HCT116 (cell line): ENCODE results near the gene RIMS1. TPM values are rescaled to one million over a fixed set of nuclear protein-coding genes. Genes with fewer than 3 reads are reported as not detected.

Experiments used
- ATAC-seq: fragments of 200-7000 bp; cut with Tn5 transposase; 2 replicates; pipeline ENCODE4 v1.9.1; 2020; ENCODE audit warnings: mild to moderate bottlenecking, moderate library complexity
- BruUV-seq: library from RNA; stranded (reverse); fragments of 400-500 nt; replicated peaks from 2 replicates; lab custom pipeline; 2021; lab: Mats Ljungman, UMichigan
- CTCF ChIA-PET: fragments of 300-600 bp; sonication (Branson Sonifier 250); formaldehyde crosslinking; loops from one replicate; lab custom pipeline; 2021; ENCODE audit warnings: antibody characterized with exemption; lab: Charles Lee
- POLR2A ChIA-PET: fragments of 300-600, 350-600 bp; sonication (Branson Sonifier 250); formaldehyde crosslinking; loops from one replicate; lab custom pipeline; 2021; ENCODE audit warnings: antibody characterized with exemption; lab: Charles Lee
- RAD21 ChIA-PET, 2 experiments: fragments of 300-600 bp; sonication (Branson Sonifier 250); formaldehyde crosslinking; loops; one replicate each; lab custom pipeline; 2023; ENCODE audit warnings: low total read pairs in 2 of 2; ENCODE audit not compliant: uncharacterized antibody in 2 of 2, unreplicated experiment in 2 of 2, low non-redundant PET in 1 of 2; lab: Charles Lee
- DNase-seq: peaks from one replicate; pipeline ENCODE4 v3.0.0-alpha.2; 2010; ENCODE audit warnings: low read depth, low spot score
- H2AFZ ChIP-seq: fragments of 200-600 bp; shearing (Covaris generic), sonication (generic); 2 replicates; pipeline ENCODE4 v1.6.1; 2017; ENCODE audit warnings: low read depth, mixed run types, mixed read lengths, antibody characterized with exemption, low read length; ENCODE audit not compliant: poor library complexity, severe bottlenecking
- H3K27ac ChIP-seq: 2 replicates; pipeline ENCODE4 v1.5.1; 2012; ENCODE audit warnings: low read depth, low read length
- H3K27me3 ChIP-seq: fragments of 200-600 bp; sonication (generic); 2 replicates; pipeline ENCODE4 v1.6.1; 2016; ENCODE audit warnings: mixed run types, low read length, mixed read lengths; ENCODE audit not compliant: insufficient read depth
- H3K36me3 ChIP-seq, 2 experiments: fragments of 200-500 bp in 1 of 2; fragments of 200-600 bp in 1 of 2; sonication (Bioruptor generic) in 1 of 2; sonication (generic) in 1 of 2; 2 replicates each; pipeline versions ENCODE4 v1.5.1 to v1.6.1; 2014 to 2016; ENCODE audit warnings: low read length in 2 of 2, inconsistent platforms in 1 of 2, mixed read lengths in 1 of 2, mixed run types in 1 of 2; ENCODE audit not compliant: insufficient read depth in 2 of 2, control insufficient read depth in 1 of 2
- H3K4me1 ChIP-seq, 2 experiments: fragments of 200-600 bp in 1 of 2; sonication (generic) in 1 of 2; 2 replicates each; pipeline versions ENCODE4 v1.5.1 to v1.6.1; 2012 to 2017; ENCODE audit warnings: low read length in 2 of 2, inconsistent platforms in 1 of 2, mild to moderate bottlenecking in 1 of 2, mixed read lengths in 1 of 2, mixed run types in 1 of 2, moderate library complexity in 1 of 2; ENCODE audit not compliant: insufficient read depth in 2 of 2, control insufficient read depth in 1 of 2
- H3K4me2 ChIP-seq: fragments of 200-600 bp; sonication (generic); 2 replicates; pipeline ENCODE4 v1.6.1; 2017; ENCODE audit warnings: mixed run types, low read length, mixed read lengths
- H3K4me3 ChIP-seq, 2 experiments: fragments of 200-600 bp in 1 of 2; sonication (generic) in 1 of 2; replicated peaks in 1 of 2; 2 replicates each; pipeline ENCODE4 v1.5.1; 2011 to 2016; ENCODE audit warnings: low read length in 2 of 2, control low read depth in 1 of 2, low read depth in 1 of 2, mild to moderate bottlenecking in 1 of 2, mixed read lengths in 1 of 2, mixed run types in 1 of 2
- H3K79me2 ChIP-seq: fragments of 200-600 bp; sonication (generic); 2 replicates; pipeline ENCODE4 v1.6.1; 2017; ENCODE audit warnings: mild to moderate bottlenecking, mixed run types, low read length, moderate library complexity, mixed read lengths; ENCODE audit not compliant: insufficient read depth
- H3K9ac ChIP-seq: fragments of 200-600 bp; sonication (generic); 2 replicates; pipeline ENCODE4 v1.6.1; 2016; ENCODE audit warnings: low read length, mixed read lengths
- H3K9me2 ChIP-seq: fragments of 200-600 bp; sonication (generic), shearing (Covaris generic); 2 replicates; pipeline ENCODE4 v1.6.1; 2017; ENCODE audit warnings: mixed run types, mild to moderate bottlenecking, moderate library complexity; ENCODE audit not compliant: insufficient read depth
- H3K9me3 ChIP-seq, 2 experiments: fragments of 200-500 bp in 1 of 2; fragments of 200-600 bp in 1 of 2; sonication (Bioruptor generic) in 1 of 2; sonication (generic) in 1 of 2; 2 replicates each; pipeline ENCODE4 v1.6.1; 2014 to 2017; ENCODE audit warnings: low read length in 2 of 2, mixed read lengths in 2 of 2, inconsistent platforms in 1 of 2, low read depth in 1 of 2, mild to moderate bottlenecking in 1 of 2, mixed run types in 1 of 2, moderate library complexity in 1 of 2; ENCODE audit not compliant: control insufficient read depth in 1 of 2, insufficient read depth in 1 of 2
- H4K20me1 ChIP-seq: fragments of 200-600 bp; sonication (generic), shearing (Covaris generic); 2 replicates; pipeline ENCODE4 v1.6.1; 2017; ENCODE audit warnings: mixed run types, mild to moderate bottlenecking, moderate library complexity; ENCODE audit not compliant: insufficient read depth
- ATF3 ChIP-seq: IDR thresholded peaks from 2 replicates; pipeline ENCODE4 v1.6.1; 2012
- CBX3 ChIP-seq: IDR thresholded peaks from 2 replicates; pipeline ENCODE4 v1.6.1; 2012; ENCODE audit warnings: low read depth
- EGR1 ChIP-seq: IDR thresholded peaks from 2 replicates; pipeline ENCODE4 v1.6.1; 2012; ENCODE audit warnings: low read depth
- EZH2 ChIP-seq: fragments of 200-600 bp; sonication (generic); IDR thresholded peaks from 2 replicates; pipeline ENCODE4 v1.6.1; 2017; ENCODE audit warnings: antibody characterized with exemption, mixed run types
- EZH2phosphoT487 ChIP-seq: fragments of 200-600 bp; IDR thresholded peaks from 2 replicates; pipeline ENCODE4 v1.6.1; 2018; ENCODE audit warnings: antibody characterized with exemption, borderline replicate concordance
- FOSL1 ChIP-seq: IDR thresholded peaks from 2 replicates; pipeline ENCODE4 v1.6.1; 2012; ENCODE audit warnings: low read depth
- JUND ChIP-seq: IDR thresholded peaks from 2 replicates; pipeline ENCODE4 v1.6.1; 2012
- MAX ChIP-seq: IDR thresholded peaks from 2 replicates; pipeline ENCODE4 v1.6.1; 2012
- POLR2AphosphoS5 ChIP-seq: IDR thresholded peaks from 2 replicates; pipeline ENCODE4 v1.6.1; 2011; ENCODE audit warnings: mild to moderate bottlenecking, low read depth, low read length, moderate library complexity
- RAD21 ChIP-seq: IDR thresholded peaks from 2 replicates; pipeline ENCODE4 v1.6.1; 2012; ENCODE audit warnings: low read depth, mild to moderate bottlenecking
- SIN3A ChIP-seq: IDR thresholded peaks from 2 replicates; pipeline ENCODE4 v1.6.1; 2012; ENCODE audit warnings: low read depth
- SP1 ChIP-seq: IDR thresholded peaks from 2 replicates; pipeline ENCODE4 v1.6.1; 2012; ENCODE audit warnings: low read depth
- SRF ChIP-seq: IDR thresholded peaks from 2 replicates; pipeline ENCODE4 v1.6.1; 2012; ENCODE audit warnings: low read depth
- ZNF274 ChIP-seq: fragments of 200-500 bp; sonication (Bioruptor generic); IDR thresholded peaks from 2 replicates; pipeline ENCODE4 v1.6.1; 2014; ENCODE audit warnings: mild to moderate bottlenecking, low read depth, low read length, inconsistent platforms
- intact Hi-C: fragments of 100-400 bp; cut with micrococcal nuclease; formaldehyde crosslinking; loops from 2 replicates; pipeline ENCODE4 v1.10.0; 2022
- total RNA-seq: library from RNA; stranded (reverse); gene quantifications from one replicate; pipeline ENCODE4 v1.2.1, GENCODE V29; 2021; ENCODE audit not compliant: unreplicated experiment

Gene RIMS1
- total RNA-seq, 1 experiment from 2014 or later, result not detected

GRCh38 chr6:71889366-71889765, 3.0 kb downstream of the RIMS1 start:
- Histone ChIP-seq H3K9me3 (peaks cover 0 to 3% of the 10 kb centered on the region in 2 experiments; a peak in 1 of 4 replicates), H3K9me2 (no peaks in the 10 kb centered on the region), H3K4me2 (no peak overlapping the region), H3K27ac (no peak overlapping the region), H3K9ac (no peak overlapping the region), H2AFZ (no peak overlapping the region), H4K20me1 (no peaks in the 10 kb centered on the region), H3K79me2 (no peaks in the 10 kb centered on the region), H3K4me3 (no peak overlapping the region), H3K36me3 (no peaks in the 10 kb centered on the region), H3K4me1 (no peaks in the 10 kb centered on the region), H3K27me3 (no peaks in the 10 kb centered on the region)
- ChIA-PET CTCF (no interaction called here), POLR2A (no interaction called here), RAD21 (no interaction called here)
- ATAC-seq (no peak), DNase-seq (no peak)
- no TSS peak for BruUV-seq
- intact Hi-C loops, result no loop called here
- TF ChIP-seq FOSL1 (no peak), SP1 (no peak), CBX3 (no peak), SRF (no peak), ZNF274 (no peak), EGR1 (no peak), EZH2phosphoT487 (no peak), SIN3A (no peak), RAD21 (no peak), POLR2AphosphoS5 (no peak), JUND (no peak), EZH2 (no peak), MAX (no peak)

GRCh38 chr6:71892641-71893040, 6.3 kb downstream of the RIMS1 start:
- intact Hi-C loops, result no loop called here
- no peak for TF ChIP-seq MAX
- no peak for TF ChIP-seq EGR1
- TF ChIP-seq ATF3, result no peak
- TF ChIP-seq EZH2, result no peak
- no peak for TF ChIP-seq POLR2AphosphoS5
- TF ChIP-seq SIN3A, result no peak
- TF ChIP-seq JUND, result no peak
- TF ChIP-seq SRF, result no peak
- TF ChIP-seq ZNF274, result no peak
- TF ChIP-seq CBX3, result no peak
- DNase-seq, result no peak
- no peak overlapping the region for H2AFZ ChIP-seq
- no peaks in the 10 kb centered on the region for H4K20me1 ChIP-seq
- no TSS peak for BruUV-seq
- no peaks in the 10 kb centered on the region for H3K9me2 ChIP-seq
- H3K9ac ChIP-seq, result no peak overlapping the region
- H3K36me3 ChIP-seq, result no peaks in the 10 kb centered on the region
- ATAC-seq, result no peak
- POLR2A ChIA-PET, result no interaction called here
- RAD21 ChIA-PET, result no interaction called here
- peaks cover 0 to 7% of the 10 kb centered on the region in 2 experiments; a peak in 1 of 4 replicates for H3K9me3 ChIP-seq
- H3K4me3 ChIP-seq, result no peak overlapping the region
- H3K27me3 ChIP-seq, result no peaks in the 10 kb centered on the region
- CTCF ChIA-PET, result no interaction called here
- no peaks in the 10 kb centered on the region for H3K4me1 ChIP-seq
- H3K4me2 ChIP-seq, result no peak overlapping the region
- no peak overlapping the region for H3K27ac ChIP-seq
- no peaks in the 10 kb centered on the region for H3K79me2 ChIP-seq
